Gastroesophageal sphincter (tissue), 3 donors: ENCODE data around the gene MICU1.

ENCODE experiments used
- CTCF ChIP-seq, 4 experiments: fragments of 200-600 bp in 2 of 4; fragments of 450-650 bp in 2 of 4; sonication (generic) in 1 of 4; IDR thresholded peaks; one replicate each; pipeline ENCODE4 v1.5.1; 2017 to 2019; ENCODE audit warnings: antibody characterized with exemption in 4 of 4, mild to moderate bottlenecking in 2 of 4, moderate library complexity in 2 of 4
- EP300 ChIP-seq: sonication (generic); formaldehyde crosslinking; IDR thresholded peaks from one replicate; pipeline ENCODE4 v1.6.1; 2017; ENCODE audit warnings: antibody characterized with exemption, mild to moderate bottlenecking
- POLR2A ChIP-seq, 2 donors: fragments of 450-650 bp; IDR thresholded peaks; one replicate each; pipeline ENCODE4 v1.6.1; 2017; ENCODE audit warnings: antibody characterized with exemption in 2 of 2, mild to moderate bottlenecking in 2 of 2, moderate library complexity in 1 of 2
- POLR2AphosphoS5 ChIP-seq: sonication (generic); formaldehyde crosslinking; IDR thresholded peaks from one replicate; pipeline ENCODE4 v1.6.1; 2017; ENCODE audit warnings: antibody characterized with exemption

- TF ChIP-seq CTCF (IDR thresholded peaks at IDR 0.05) (no peak), POLR2AphosphoS5 (no peak), POLR2A (IDR thresholded peaks at IDR 0.05) (no peak), EP300 (no peak)
Measured at GRCh38 chr10:72332423-72333111, 293.3 kb downstream of the MICU1 start.
